K562 (cell line): ENCODE results near the gene OR2V2.

Experiments
- CSDE1 ChIP-seq, 2 experiments: fragments of 450-650 bp; IDR thresholded peaks; 2 replicates each; pipeline ENCODE4 v1.6.1; 2016; ENCODE audit warnings: mild to moderate bottlenecking in 1 of 2
- E2F5 ChIP-seq: sonication (generic); formaldehyde crosslinking; IDR thresholded peaks from 2 replicates; pipeline ENCODE4 v1.8.0; 2022; ENCODE audit warnings: mild to moderate bottlenecking, missing genetic modification reagents
- EZH2 ChIP-seq: IDR thresholded peaks from 2 replicates; pipeline ENCODE4 v1.6.1; 2012; ENCODE audit warnings: low read depth, mild to moderate bottlenecking, inconsistent platforms, low read length, borderline replicate concordance
- HDGF ChIP-seq: fragments of 450-650 bp; IDR thresholded peaks from 2 replicates; pipeline ENCODE4 v1.6.1; 2016
- HSF4 ChIP-seq: fragments of 250-450 bp; sonication (Bioruptor Pico); IDR thresholded peaks from 2 replicates; pipeline ENCODE4 v2.1.2; 2022; ENCODE audit warnings: mild to moderate bottlenecking, moderate library complexity, borderline replicate concordance
- MYNN ChIP-seq, 2 experiments: sonication (generic); formaldehyde crosslinking in 1 of 2; IDR thresholded peaks; 2 replicates each; pipeline versions ENCODE4 v1.5.0 to v1.6.1; 2016 to 2020; ENCODE audit warnings: antibody characterized with exemption in 1 of 2, missing genetic modification reagents in 1 of 2
- TAF1 ChIP-seq: IDR thresholded peaks from 2 replicates; pipeline ENCODE4 v1.6.1; 2011; ENCODE audit warnings: mild to moderate bottlenecking, low read length, moderate library complexity; ENCODE audit not compliant: insufficient read depth, control insufficient read depth, severe bottlenecking; ENCODE audit errors: extremely low read depth
- ZC3H8 ChIP-seq: fragments of 450-650 bp; IDR thresholded peaks from 2 replicates; pipeline ENCODE4 v1.6.1; 2017
- TF ChIP-seq, protein P1 (sequence below), 3 experiments: IDR thresholded peaks in 2 of 3; conservative IDR thresholded peaks in 1 of 3; 2 replicates each; pipeline ENCODE4 v1.5.1; 2011 to 2012; ENCODE audit warnings: low read length in 3 of 3, mild to moderate bottlenecking in 3 of 3, control low read depth in 2 of 3, improper control_type of control experiment in 1 of 3, inconsistent platforms in 1 of 3, low read depth in 1 of 3, mixed read lengths in 1 of 3, moderate library complexity in 1 of 3; ENCODE audit not compliant: insufficient read depth in 2 of 3

DNA sequence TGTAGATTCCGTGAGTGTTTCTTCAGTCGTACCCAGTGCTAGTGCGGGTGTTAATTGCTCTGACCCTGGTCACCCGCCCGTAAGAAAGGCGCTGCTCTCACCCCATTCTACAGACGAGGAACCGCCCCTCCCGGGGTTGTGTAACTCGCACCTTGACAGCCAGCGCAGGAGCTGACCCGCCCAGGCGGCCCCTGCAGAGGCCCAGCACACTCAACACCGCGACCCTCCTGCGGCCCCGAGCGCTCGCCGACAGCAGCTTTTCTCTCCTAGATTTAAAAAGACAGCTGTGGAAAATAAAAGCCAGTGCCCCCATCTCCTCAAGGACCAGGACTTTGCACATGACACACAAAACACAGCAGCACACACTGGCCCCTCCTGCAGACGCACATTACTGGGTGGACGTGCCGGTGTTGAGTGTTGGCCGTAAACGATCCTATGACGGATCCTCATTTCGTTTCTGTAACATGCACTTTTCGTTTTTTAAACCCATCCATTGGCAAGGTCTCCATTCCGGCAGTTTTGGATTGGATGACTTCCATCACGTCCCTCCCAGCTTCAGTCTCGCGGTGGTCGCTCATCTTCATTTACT, 22.9 kb downstream of the OR2V2 start:
- TF ChIP-seq HDGF (no peak), MYNN (IDR thresholded peaks at IDR 0.05) (no peak), MYNN (CRISPR knock-in tag; IDR thresholded peaks at IDR 0.05) (no peak), CSDE1 (IDR thresholded peaks at IDR 0.05) (no peak), TAF1 (no peak), E2F5 (CRISPR knock-in tag) (no peak), EZH2 (no peak), ZC3H8 (no peak), HSF4 (CRISPR knock-in tag) (no peak)
- TF ChIP-seq, protein P1, sequence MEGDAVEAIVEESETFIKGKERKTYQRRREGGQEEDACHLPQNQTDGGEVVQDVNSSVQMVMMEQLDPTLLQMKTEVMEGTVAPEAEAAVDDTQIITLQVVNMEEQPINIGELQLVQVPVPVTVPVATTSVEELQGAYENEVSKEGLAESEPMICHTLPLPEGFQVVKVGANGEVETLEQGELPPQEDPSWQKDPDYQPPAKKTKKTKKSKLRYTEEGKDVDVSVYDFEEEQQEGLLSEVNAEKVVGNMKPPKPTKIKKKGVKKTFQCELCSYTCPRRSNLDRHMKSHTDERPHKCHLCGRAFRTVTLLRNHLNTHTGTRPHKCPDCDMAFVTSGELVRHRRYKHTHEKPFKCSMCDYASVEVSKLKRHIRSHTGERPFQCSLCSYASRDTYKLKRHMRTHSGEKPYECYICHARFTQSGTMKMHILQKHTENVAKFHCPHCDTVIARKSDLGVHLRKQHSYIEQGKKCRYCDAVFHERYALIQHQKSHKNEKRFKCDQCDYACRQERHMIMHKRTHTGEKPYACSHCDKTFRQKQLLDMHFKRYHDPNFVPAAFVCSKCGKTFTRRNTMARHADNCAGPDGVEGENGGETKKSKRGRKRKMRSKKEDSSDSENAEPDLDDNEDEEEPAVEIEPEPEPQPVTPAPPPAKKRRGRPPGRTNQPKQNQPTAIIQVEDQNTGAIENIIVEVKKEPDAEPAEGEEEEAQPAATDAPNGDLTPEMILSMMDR (IDR thresholded peaks at IDR 0.05 in 2 of 3, conservative IDR thresholded peaks at IDR 0.05 in 1 of 3; ENCODE audit: insufficient read depth in 2 of 3, low read depth in 1 of 3, low read length in 3 of 3), result no peak
